GM19193 (cell line): ENCODE results near the gene SPECC1.

ENCODE experiments used
- POLR2A ChIP-seq: IDR thresholded peaks from 4 replicates; pipeline ENCODE4 v1.6.1; 2011; ENCODE audit not compliant: insufficient read depth, insufficient read length; ENCODE audit errors: extremely low read depth

Gene SPECC1

GRCh38 chr17:20046629-20047028 lies 37.5 kb downstream of the SPECC1 start:
- TF ChIP-seq POLR2A: no peak

GRCh38 chr17:20051624-20052023 lies 42.5 kb downstream of the SPECC1 start:
- TF ChIP-seq POLR2A: no peak

- TF ChIP-seq POLR2A: no peak
Measured at GRCh38 chr17:20053361-20053964, 44.3 kb downstream of the SPECC1 start.

GRCh38 chr17:20059728-20060188 lies 50.6 kb downstream of the SPECC1 start:
- no peak for TF ChIP-seq POLR2A

- TF ChIP-seq POLR2A: peak; percentile 1
Measured at GRCh38 chr17:20063665-20064648, 54.8 kb downstream of the SPECC1 start.

GRCh38 chr17:20066253-20066652 lies 57.1 kb downstream of the SPECC1 start:
- TF ChIP-seq POLR2A: no peak

GRCh38 chr17:20067711-20068110 lies 58.6 kb downstream of the SPECC1 start:
- no peak for TF ChIP-seq POLR2A

- no peak for TF ChIP-seq POLR2A
Measured at GRCh38 chr17:20068445-20068844, 59.3 kb downstream of the SPECC1 start.

GRCh38 chr17:20071824-20072691 lies 62.9 kb downstream of the SPECC1 start:
- TF ChIP-seq POLR2A: no peak

GRCh38 chr17:20072692-20072992 lies 63.5 kb downstream of the SPECC1 start:
- TF ChIP-seq POLR2A: no peak

GRCh38 chr17:20073055-20073979 lies 64.2 kb downstream of the SPECC1 start:
- peak; percentile 21 for TF ChIP-seq POLR2A

GRCh38 chr17:20074001-20074400 lies 64.8 kb downstream of the SPECC1 start:
- no peak for TF ChIP-seq POLR2A

- TF ChIP-seq POLR2A: no peak
Measured at GRCh38 chr17:20074489-20074888, 65.3 kb downstream of the SPECC1 start.

GRCh38 chr17:20077978-20078685 lies 69.0 kb downstream of the SPECC1 start:
- TF ChIP-seq POLR2A: no peak

- TF ChIP-seq POLR2A: no peak
Measured at GRCh38 chr17:20080513-20080912, 71.4 kb downstream of the SPECC1 start.
